Kidney (tissue), 14 donors: Measurements from ENCODE around the gene RBM26. TPM values are rescaled to one million over a fixed set of nuclear protein-coding genes. Genes with fewer than 3 reads are reported as not detected.

Experiments used
- DNase-seq, 5 donors: peaks; one replicate each; pipeline ENCODE4 v3.0.0-alpha.2; 2013 to 2020
- FAIRE-seq: peaks from 2 replicates; lab custom pipeline; 2012; peaks lifted over from hg19 to GRCh38; lab: Jason Lieb, UNC
- H3K27ac ChIP-seq, 2 donors: one replicate each; pipeline ENCODE4 v1.7.0; 2013; ENCODE audit warnings: low read depth in 2 of 2, low read length in 2 of 2, inconsistent platforms in 1 of 2
- H3K27me3 ChIP-seq: one replicate; pipeline ENCODE4 v1.7.1; 2013; ENCODE audit warnings: low read length, inconsistent platforms; ENCODE audit not compliant: control insufficient read depth, insufficient read depth
- H3K36me3 ChIP-seq, 3 donors: one replicate each; pipeline versions ENCODE4 v1.7.0 to v1.7.1; 2013; ENCODE audit warnings: low read length in 3 of 3, control low read depth in 1 of 3, inconsistent platforms in 1 of 3; ENCODE audit not compliant: insufficient read depth in 3 of 3, control insufficient read depth in 2 of 3
- H3K4me1 ChIP-seq, 3 donors: one replicate each; pipeline versions ENCODE4 v1.7.0 to v1.7.1; 2013; ENCODE audit warnings: low read length in 3 of 3, inconsistent platforms in 1 of 3, low read depth in 1 of 3; ENCODE audit not compliant: control insufficient read depth in 2 of 3, insufficient read depth in 2 of 3
- H3K4me3 ChIP-seq, 3 donors: one replicate each; pipeline versions ENCODE4 v1.7.0 to v1.8.1; 2013; ENCODE audit warnings: low read length in 3 of 3, control low read depth in 1 of 3, inconsistent platforms in 1 of 3
- H3K9ac ChIP-seq, 3 donors: one replicate each; pipeline versions ENCODE4 v1.7.0 to v1.7.1; 2013; ENCODE audit warnings: low read length in 3 of 3, control low read depth in 1 of 3, inconsistent platforms in 1 of 3
- H3K9me3 ChIP-seq, 3 donors: one replicate each; pipeline versions ENCODE4 v1.7.0 to v1.7.1; 2013; ENCODE audit warnings: low read length in 3 of 3, control low read depth in 1 of 3, inconsistent platforms in 1 of 3; ENCODE audit not compliant: control insufficient read depth in 2 of 3, insufficient read depth in 1 of 3
- CTCF ChIP-seq: IDR thresholded peaks from 3 replicates; pipeline ENCODE4 v1.5.1; 2012; ENCODE audit warnings: mild to moderate bottlenecking, moderate library complexity, borderline replicate concordance; ENCODE audit not compliant: insufficient read depth; ENCODE audit errors: extremely low read depth
- intact Hi-C: fragments of 100-400 bp; cut with DNase I; formaldehyde crosslinking; loops from one replicate; pipeline ENCODE4 v1.11.1; 2022
- polyA plus RNA-seq: library from polyadenylated mRNA; stranded (reverse); fragments of 350-450 nt; fragmentation: Illumina TruSeq; extraction: RNeasy Lipid Tissue Mini Kit (QIAGEN cat#74804); gene quantifications from one replicate; pipeline ENCODE4 v1.2.3, GENCODE V29; 2014; ENCODE audit warnings: low read depth, low replicate concordance; ENCODE audit not compliant: insufficient read depth
- total RNA-seq: library from RNA; stranded (reverse); fragmentation: NEBNext Ultra II Directional; extraction: Animal tissue kit (Norgen Biotek cat#: 25700); gene quantifications from one replicate; pipeline ENCODE4 v1.2.1, GENCODE V29; 2021
- donor health status: control.
- donor health status: control.
- donor health status: control.
- donor health status: control.
- donor health status: control.
- donor health status: DM: yes; HTN: yes; CAD: no.
- donor health status: Normal renal cell carcinoma (clear cell type).

RBM26 gene
- total and polyA plus RNA-seq, 2 donors from 2014 or later: 14.5 to 39.2 TPM

- Histone ChIP-seq H3K4me1 (peaks cover 2 to 15% (median 13%) of the 10 kb centered on the region in 3 donors), H3K9me3 (no peaks in the 10 kb centered on the region), H3K4me3 (no peak overlapping the region), H3K27ac (no peak overlapping the region), H3K36me3 (no peaks in the 10 kb centered on the region), H3K27me3 (no peaks in the 10 kb centered on the region), H3K9ac (no peak overlapping the region)
- intact Hi-C loops: no loop called here
- no peak for FAIRE-seq
- DNase-seq: no peak
- TF ChIP-seq CTCF: no peak
Observed at GRCh38 chr13:79389026-79389425, 17.0 kb downstream of the RBM26 start.

- H3K9me3 ChIP-seq: no peaks in the 10 kb centered on the region
- H3K4me3 ChIP-seq: no peak overlapping the region
- DNase-seq (no peak), FAIRE-seq (no peak)
- H3K4me1 ChIP-seq: peaks cover 0 to 6% (median 2%) of the 10 kb centered on the region in 3 donors
- H3K27ac ChIP-seq: no peak overlapping the region
- intact Hi-C loops: no loop called here
- TF ChIP-seq CTCF: no peak
- no peak overlapping the region for H3K9ac ChIP-seq
- no peaks in the 10 kb centered on the region for H3K36me3 ChIP-seq
- no peaks in the 10 kb centered on the region for H3K27me3 ChIP-seq
Observed at GRCh38 chr13:79387853-79388252, 18.2 kb downstream of the RBM26 start.

- intact Hi-C loops: no loop called here
- peaks cover 0 to 4% (median 3%) of the 10 kb centered on the region in 3 donors for H3K4me1 ChIP-seq
- no peaks in the 10 kb centered on the region for H3K36me3 ChIP-seq
- DNase-seq: no peak
- no peak overlapping the region for H3K27ac ChIP-seq
- TF ChIP-seq CTCF: no peak
- no peaks in the 10 kb centered on the region for H3K27me3 ChIP-seq
- H3K9ac ChIP-seq: no peak overlapping the region
- H3K9me3 ChIP-seq: no peaks in the 10 kb centered on the region
- H3K4me3 ChIP-seq: no peak overlapping the region
- peak; percentile 13 for FAIRE-seq
Observed at GRCh38 chr13:79386125-79386826, 19.8 kb downstream of the RBM26 start.

GRCh38 chr13:79385694-79386093 is 20.4 kb downstream of the RBM26 start:
- no peaks in the 10 kb centered on the region for H3K27me3 ChIP-seq
- H3K9ac ChIP-seq: no peak overlapping the region
- H3K9me3 ChIP-seq: no peaks in the 10 kb centered on the region
- H3K4me1 ChIP-seq: peaks cover 0 to 4% (median 0%) of the 10 kb centered on the region in 3 donors
- FAIRE-seq (no peak), DNase-seq (no peak)
- H3K36me3 ChIP-seq: no peaks in the 10 kb centered on the region
- no peak for TF ChIP-seq CTCF
- intact Hi-C loops: no loop called here
- no peak overlapping the region for H3K27ac ChIP-seq
- no peak overlapping the region for H3K4me3 ChIP-seq
